Esophagus muscularis mucosa (tissue), 3 donors: ENCODE measurements around the gene SPATA13.

Experiments
- CTCF ChIP-seq, 3 experiments: fragments of 200-600 bp in 2 of 3; fragments of 450-650 bp in 1 of 3; sonication (generic) in 2 of 3; IDR thresholded peaks; one replicate each; pipeline ENCODE4 v1.5.1; 2017 to 2019; ENCODE audit warnings: antibody characterized with exemption in 3 of 3, mild to moderate bottlenecking in 2 of 3, moderate library complexity in 1 of 3
- POLR2A ChIP-seq: fragments of 450-650 bp; IDR thresholded peaks from one replicate; pipeline ENCODE4 v1.6.1; 2017; ENCODE audit warnings: antibody characterized with exemption, moderate library complexity, mild to moderate bottlenecking, low read depth

GRCh38 chr13:24187185-24187584 lies 26.7 kb downstream of the SPATA13 start:
- TF ChIP-seq CTCF (IDR thresholded peaks at IDR 0.05) (no peak), POLR2A (no peak)
